Inferior parietal cortex (tissue), 1 donor: ENCODE measurements around the gene PRKCH.

ENCODE experiments used
- DNase-seq: peaks from one replicate; pipeline ENCODE4 v3.0.0-alpha.2; 2016; ENCODE audit errors: extremely low spot score

The PRKCH gene

DNA sequence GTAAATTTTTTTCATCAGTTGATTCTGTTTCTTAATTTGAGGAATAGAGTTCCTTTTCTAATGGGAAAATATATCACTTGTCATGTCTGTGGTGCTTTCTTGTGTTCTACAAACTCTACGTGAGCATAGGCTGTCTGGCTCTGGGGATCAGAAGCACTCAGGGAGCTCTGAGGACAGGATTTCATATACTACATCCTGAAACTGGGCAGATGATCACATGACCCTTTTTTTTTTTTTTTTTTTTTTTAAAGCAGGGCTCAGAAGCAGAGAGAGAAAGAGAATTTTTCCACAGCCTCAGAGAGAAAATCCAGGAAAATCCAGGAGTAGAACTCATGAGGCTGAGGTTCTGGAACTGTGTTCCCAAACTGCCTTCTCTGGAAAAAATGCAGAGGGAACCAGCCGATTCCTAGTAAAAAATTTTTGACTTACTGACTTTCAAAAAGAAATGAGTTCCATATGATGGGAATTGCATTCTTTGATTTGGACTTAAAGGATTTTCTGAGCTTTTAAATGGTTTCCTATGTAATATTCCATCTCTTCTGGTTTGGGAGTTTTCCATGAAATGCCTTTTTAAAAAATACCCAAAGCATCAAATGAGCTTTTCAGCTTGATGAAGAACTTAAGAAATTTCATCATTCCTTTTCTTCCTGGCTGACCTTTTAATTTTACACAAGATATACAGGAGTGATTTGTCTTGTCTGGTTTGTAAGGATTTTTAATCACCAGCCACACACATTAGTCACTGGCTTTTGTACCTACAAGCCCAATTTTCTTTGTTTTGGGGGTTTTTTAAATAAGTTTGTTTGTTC lies 190.9 kb downstream of the PRKCH start:
- no peak for DNase-seq

DNA sequence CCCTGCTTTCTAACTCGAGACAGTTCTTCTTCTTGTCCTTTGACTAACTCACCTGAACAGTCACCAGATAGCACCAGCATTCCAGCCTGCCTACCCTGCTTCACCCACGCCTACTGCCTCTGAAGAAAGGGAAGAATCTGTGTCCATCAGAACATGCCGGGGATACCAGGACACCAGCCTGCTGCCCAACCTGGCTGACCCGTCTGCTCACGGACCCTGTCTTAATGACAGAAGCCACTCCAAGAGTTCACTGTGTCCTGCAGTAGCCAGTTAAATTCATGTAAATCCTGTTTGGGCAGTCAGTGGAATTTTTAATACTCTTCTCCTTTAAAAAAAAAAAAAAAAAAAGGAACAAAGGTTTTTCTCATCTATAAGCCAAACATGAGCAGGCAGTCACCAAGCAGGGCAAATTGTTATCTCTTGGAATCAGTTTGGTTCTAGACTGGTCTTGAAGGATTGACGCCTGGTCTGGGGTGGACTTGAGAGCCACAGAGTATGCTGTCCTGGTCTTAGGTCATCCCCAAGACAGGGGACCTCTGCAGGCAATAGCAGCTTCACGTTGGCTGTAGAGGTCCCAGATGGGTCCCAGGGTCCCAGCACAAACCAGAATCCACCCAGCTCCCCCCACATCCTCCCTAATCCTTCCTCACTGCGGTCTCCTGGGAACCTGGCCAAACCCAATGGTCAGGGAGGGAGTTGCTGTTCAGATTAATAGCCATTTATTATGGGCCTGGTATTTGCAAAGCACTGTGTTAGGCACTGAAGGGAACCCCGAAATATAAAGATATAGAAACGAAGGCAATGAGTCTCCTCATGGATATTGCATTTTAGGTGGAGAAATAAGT lies 192.8 kb downstream of the PRKCH start:
- no peak for DNase-seq

DNA sequence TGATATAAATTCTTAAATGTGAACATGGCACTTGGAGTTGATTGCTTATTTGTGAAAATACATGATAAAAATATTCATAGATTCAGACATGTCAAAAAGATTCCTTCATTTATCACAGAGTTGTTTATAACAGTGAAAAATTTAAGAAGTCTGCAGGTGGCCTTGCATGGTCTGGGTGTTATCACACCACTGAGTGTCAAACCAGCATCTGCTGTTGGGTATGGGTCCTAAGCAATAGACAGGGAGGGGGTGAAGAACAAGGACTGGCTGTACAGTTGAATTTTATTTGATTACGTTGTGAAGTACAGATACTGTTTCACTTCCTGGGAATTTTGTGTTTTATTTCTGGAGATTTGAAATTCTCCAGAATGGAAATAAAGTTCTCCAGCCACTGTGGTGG lies 193.5 kb downstream of the PRKCH start:
- no peak for DNase-seq

DNA sequence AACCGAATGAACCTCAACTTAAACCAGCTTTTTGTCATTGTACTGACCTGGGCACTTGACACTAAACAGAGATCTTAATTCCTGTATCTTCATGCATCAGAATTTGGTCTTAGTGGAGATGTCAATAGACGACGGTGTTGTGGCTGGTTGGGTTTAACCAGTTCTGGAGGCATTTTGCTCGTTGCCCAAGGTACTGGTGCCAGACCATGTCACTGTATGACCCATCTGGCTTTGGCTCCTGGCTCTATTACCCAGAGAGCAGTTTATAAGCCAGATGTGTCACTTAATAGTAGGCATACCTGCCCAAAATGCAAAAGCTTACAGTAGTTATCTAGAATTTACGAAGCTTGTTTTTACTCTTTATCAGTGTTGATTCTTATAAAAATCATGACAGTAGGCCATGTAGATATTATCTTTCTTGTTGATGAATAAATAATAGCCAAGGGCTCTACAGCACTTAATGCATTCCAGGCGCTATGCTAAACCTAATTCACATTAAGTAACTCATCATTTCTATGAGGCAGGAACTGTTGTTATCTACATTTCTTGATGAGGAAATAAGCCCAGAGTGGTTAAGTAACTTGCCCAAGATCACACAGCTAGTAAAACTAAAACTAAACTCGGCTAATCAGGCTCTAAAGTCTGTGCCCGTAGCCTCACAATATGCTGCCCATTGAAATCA lies 194.2 kb downstream of the PRKCH start:
- DNase-seq: no peak

GRCh38 chr14:61516118-61516743 lies 194.9 kb downstream of the PRKCH start:
- no peak for DNase-seq

- no peak for DNase-seq
Observed at GRCh38 chr14:61516964-61517653, 195.7 kb downstream of the PRKCH start.

- DNase-seq: no peak
Observed at GRCh38 chr14:61517911-61518384, 196.6 kb downstream of the PRKCH start.

GRCh38 chr14:61518403-61518802 lies 197.0 kb downstream of the PRKCH start:
- DNase-seq: no peak

DNA sequence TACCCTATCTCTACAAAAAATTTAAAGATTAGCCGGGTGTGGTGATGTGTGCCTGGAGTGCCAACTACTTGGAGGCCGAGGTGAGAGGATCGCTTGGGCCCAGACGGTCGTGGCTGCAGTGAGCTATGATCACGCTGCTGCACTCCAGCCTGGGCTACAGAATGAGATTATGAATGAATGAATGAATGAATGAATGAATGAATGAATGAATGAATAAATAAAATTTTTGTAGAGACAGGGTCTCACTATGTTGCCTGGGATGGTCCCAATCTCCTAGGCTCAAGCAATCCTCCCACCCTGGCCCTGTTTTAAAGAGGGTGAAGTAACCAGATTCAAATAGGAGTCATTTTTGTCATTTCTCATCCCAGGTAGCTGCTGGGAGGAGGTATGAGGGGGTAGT lies 197.7 kb downstream of the PRKCH start:
- DNase-seq: no peak

- no peak for DNase-seq
Observed at GRCh38 chr14:61519735-61520134, 198.4 kb downstream of the PRKCH start.

DNA sequence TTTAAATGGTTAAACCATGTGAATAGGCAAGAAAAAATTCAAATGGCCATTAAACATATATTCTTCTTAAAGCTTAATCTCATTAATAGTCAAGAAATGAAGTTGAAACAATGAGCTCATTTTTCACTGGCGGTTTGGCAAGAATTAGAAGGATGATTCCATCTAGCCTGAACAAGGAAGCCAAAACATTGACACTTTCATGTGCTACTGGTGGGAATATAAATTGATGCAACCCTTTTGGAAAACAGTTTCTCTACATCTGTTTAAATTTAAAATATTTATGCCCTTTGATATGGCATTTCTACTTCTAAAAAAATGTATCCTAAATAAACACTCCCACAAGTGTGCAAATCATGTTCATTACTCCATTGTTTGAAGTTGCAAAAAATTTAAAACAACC lies 199.2 kb downstream of the PRKCH start:
- no peak for DNase-seq

DNA sequence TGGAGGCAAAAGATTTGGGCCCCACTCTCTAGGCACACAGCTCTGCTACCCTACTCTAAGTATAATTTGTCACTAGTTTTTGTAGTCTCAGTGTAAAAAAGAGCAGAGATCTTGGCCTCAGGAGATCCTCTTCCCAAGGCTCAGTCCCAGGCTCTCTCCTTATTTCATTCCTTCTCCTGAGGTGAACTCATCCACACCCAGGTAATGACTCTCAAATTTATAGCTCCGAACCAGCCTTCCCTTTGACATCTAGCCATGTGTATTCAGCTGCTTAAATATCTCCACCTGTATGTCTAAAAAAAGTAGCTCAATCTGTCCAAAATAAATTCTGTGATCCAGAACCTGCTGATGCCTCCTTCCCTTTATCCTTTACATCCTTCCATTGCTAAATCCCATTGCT lies 200.4 kb downstream of the PRKCH start:
- DNase-seq: no peak

DNA sequence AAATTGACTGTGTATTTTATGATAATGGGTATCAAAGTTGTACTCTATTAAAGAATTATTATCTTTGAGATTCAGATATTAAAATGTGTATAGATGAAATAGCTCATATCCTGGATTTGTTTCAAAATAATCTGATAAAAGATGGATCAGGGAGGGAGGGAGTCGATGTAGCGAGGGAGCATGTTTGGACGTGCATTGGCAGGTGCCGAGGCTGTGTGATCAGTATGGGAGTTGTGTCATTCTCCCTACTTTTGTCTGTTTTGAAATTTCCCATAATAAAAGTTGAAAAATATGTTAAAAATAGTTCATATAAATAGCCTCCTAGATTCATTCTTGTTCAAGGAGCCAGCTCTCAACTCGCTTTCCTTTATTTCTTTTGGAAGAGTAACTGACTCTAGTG lies 202.4 kb downstream of the PRKCH start:
- DNase-seq: no peak

DNA sequence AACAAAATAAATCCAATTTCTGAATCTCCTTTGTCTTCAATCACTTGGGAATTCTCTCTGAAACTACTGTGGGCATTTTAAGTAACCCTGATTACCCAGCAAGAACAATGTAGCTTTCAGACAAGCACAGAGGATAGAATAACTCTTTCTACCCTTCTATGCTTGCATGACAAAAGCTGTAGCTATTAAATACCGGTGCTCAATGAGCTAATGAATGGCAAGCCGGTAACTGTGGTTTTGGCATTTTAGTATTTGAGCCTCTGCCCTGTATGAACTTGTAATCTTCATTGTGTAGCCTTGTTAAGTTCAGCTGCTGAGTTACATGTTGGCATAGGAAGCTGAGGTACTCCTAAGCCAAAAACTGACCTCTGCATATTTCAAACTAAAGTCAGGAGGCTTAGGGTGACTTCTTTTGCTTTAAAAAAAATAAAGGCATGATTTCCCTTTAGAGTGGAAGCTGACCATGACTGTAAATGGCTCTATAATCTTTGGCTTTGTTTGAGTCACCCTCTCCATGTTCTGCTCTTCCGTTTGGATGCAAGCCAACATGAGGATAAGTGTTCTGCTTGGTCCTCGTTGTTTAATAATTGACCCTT lies 202.9 kb downstream of the PRKCH start:
- no peak for DNase-seq

DNA sequence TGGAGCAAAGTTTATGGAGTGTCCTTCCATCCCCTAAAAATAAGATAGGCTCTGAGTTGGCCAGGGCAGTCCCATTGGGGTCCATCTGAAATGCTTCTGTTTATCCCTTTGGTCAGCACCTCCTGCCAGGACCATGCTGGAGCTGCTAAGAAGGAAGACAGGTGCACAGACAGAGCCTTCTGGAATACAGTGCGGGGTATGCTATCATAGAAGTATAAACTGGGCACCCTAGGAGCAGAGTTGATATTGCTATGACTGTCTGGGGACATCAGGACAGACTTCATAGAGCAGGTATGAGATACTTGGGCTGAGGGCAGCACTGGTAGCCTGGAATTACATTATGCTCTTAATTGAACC lies 203.5 kb downstream of the PRKCH start:
- DNase-seq: no peak

DNA sequence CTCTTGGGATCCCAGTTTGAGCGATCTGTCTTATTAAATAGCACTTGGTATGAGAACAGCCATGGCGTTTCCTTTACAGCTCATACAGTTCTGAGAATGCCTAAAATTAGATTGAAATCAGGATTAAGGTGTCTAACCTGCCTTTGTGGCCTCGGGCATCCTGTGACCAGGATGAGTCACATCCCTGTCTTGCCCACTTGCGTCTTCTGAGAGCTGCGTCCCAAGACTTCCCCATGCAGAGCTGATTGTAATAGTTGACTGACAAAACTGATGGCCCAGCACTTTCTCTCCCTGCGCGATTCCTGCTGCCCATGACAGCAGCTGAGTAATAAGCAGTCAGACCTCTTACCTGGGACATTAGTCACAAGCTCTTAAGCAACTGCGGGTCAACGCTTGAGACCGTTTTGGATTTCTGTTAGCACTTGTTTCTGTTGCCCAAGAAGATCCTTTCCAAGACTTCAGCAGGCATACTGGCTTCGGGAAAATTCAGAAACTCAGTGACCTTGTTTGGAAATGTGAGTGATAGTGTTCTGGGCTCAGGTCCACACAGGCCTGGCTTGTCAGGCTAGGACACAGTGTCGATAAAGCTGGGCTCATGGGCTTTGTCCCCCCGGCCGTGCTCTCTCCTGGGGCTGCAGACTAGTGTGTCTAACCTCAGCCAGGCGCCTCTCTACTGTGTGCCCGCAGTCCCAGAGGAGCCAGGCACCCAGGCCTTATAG lies 204.1 kb downstream of the PRKCH start:
- DNase-seq: no peak

- no peak for DNase-seq
Observed at GRCh38 chr14:61526405-61527312, 205.3 kb downstream of the PRKCH start.

- no peak for DNase-seq
Observed at GRCh38 chr14:61527325-61528100, 206.1 kb downstream of the PRKCH start.
